Activated CD8-positive, alpha-beta memory T cell treated with anti-CD3 and anti-CD28 coated beads, Interleukin-2, amount 50 U/mL, for 48 hours (primary cell): Measurements from ENCODE around the gene CD7.
A peak's percentile ranks its signal among the peaks of the same experiment; 100 is the strongest.
"Not testable (repeated sequence)": the region's sequence is repeated elsewhere in the genome, so short reads cannot be mapped to it uniquely, and the experiment has no call there.

Experiments
- DNase-seq: peaks from one replicate; pipeline ENCODE4 v3.0.0-alpha.2; 2020

CD7 gene

GRCh38 chr17:82317394-82318168, at the start of gene CD7:
Gene CD7, minus strand, starts transcription at chr17:82317608. Its CDS starts 113 bp downstream, at chr17:82317495.
- peak; percentile 87 for DNase-seq

GRCh38 chr17:82366749-82367148, 49.3 kb upstream of the CD7 start:
- no peak for DNase-seq

- no peak for DNase-seq
Observed at GRCh38 chr17:82365606-82366295, 48.3 kb upstream of the CD7 start.

- DNase-seq, result no peak
Observed at GRCh38 chr17:82361885-82362633, 44.7 kb upstream of the CD7 start.

GRCh38 chr17:82359451-82360074, 42.2 kb upstream of the CD7 start:
- not testable (repeated sequence) for DNase-seq

- no peak for DNase-seq
Observed at GRCh38 chr17:82358465-82359350, 41.3 kb upstream of the CD7 start, which contains the start of gene TEX19. Gene TEX19, plus strand, starts transcription at chr17:82359247. Its CDS starts 2,904 bp downstream, at chr17:82362151.

- DNase-seq, result no peak
Observed at GRCh38 chr17:82357394-82357793, 40.0 kb upstream of the CD7 start.

GRCh38 chr17:82356845-82357355, 39.5 kb upstream of the CD7 start:
- no peak for DNase-seq

- DNase-seq, result no peak
Observed at GRCh38 chr17:82355770-82356427, 38.5 kb upstream of the CD7 start.

- DNase-seq, result no peak
Observed at GRCh38 chr17:82354804-82355308, 37.4 kb upstream of the CD7 start.

- no peak for DNase-seq
Observed at GRCh38 chr17:82353484-82353883, 36.1 kb upstream of the CD7 start.

- peak; percentile 92 for DNase-seq
Observed at GRCh38 chr17:82351713-82352488, 34.5 kb upstream of the CD7 start.

- DNase-seq, result no peak
Observed at GRCh38 chr17:82351254-82351712, 33.9 kb upstream of the CD7 start.

- no peak for DNase-seq
Observed at GRCh38 chr17:82350182-82351030, 33.0 kb upstream of the CD7 start.

GRCh38 chr17:82349287-82349701, 31.9 kb upstream of the CD7 start:
- no peak for DNase-seq

GRCh38 chr17:82348866-82349265, 31.5 kb upstream of the CD7 start:
- no peak for DNase-seq

GRCh38 chr17:82348434-82348833, 31.0 kb upstream of the CD7 start:
- DNase-seq, result no peak

GRCh38 chr17:82347994-82348393, 30.6 kb upstream of the CD7 start:
- not testable (repeated sequence) for DNase-seq
